Heart left ventricle (tissue), 16 donors: Measurements from ENCODE around the gene ZDHHC20. TPM values are rescaled to one million over a fixed set of nuclear protein-coding genes. Genes with fewer than 3 reads are reported as not detected.
"Not testable (repeated sequence)": the region's sequence is repeated elsewhere in the genome, so short reads cannot be mapped to it uniquely, and the experiment has no call there.

Experiments used
- ATAC-seq, 4 donors: fragments of 200-7000 bp; cut with Tn5 transposase; one replicate each; pipeline ENCODE4 v1.9.1; 2020 to 2022; ENCODE audit warnings: moderate library complexity in 4 of 4, mild to moderate bottlenecking in 3 of 4, moderate number of reproducible peaks in 1 of 4
- DNase-seq, 5 donors: peaks; one replicate each; pipeline ENCODE4 v3.0.0-alpha.2; 2020
- H3K27ac ChIP-seq, 12 donors: fragments of 200-600 bp; sonication (generic) in 4 of 12; one replicate each; pipeline versions ENCODE4 v1.5.0 to v1.8.0; 2016 to 2022; ENCODE audit warnings: mild to moderate bottlenecking in 2 of 12
- H3K27me3 ChIP-seq, 9 donors: fragments of 200-600 bp; sonication (generic) in 2 of 9; one replicate each; pipeline versions ENCODE4 v1.5.1 to v1.8.0; 2016 to 2022; ENCODE audit warnings: mild to moderate bottlenecking in 3 of 9
- H3K36me3 ChIP-seq, 9 donors: fragments of 200-600 bp; sonication (generic) in 2 of 9; one replicate each; pipeline versions ENCODE4 v1.5.0 to v1.8.0; 2018 to 2022; ENCODE audit warnings: mild to moderate bottlenecking in 2 of 9
- H3K4me1 ChIP-seq, 12 donors: fragments of 200-600 bp; sonication (generic) in 4 of 12; one replicate each; pipeline versions ENCODE4 v1.5.0 to v1.8.0; 2016 to 2022; ENCODE audit warnings: mild to moderate bottlenecking in 3 of 12
- H3K4me3 ChIP-seq, 12 donors: fragments of 200-600 bp; sonication (generic) in 4 of 12; one replicate each; pipeline versions ENCODE4 v1.5.0 to v1.8.0; 2017 to 2022; ENCODE audit warnings: mild to moderate bottlenecking in 9 of 12, moderate library complexity in 4 of 12
- H3K9me3 ChIP-seq, 12 donors: fragments of 200-600 bp; sonication (generic) in 4 of 12; one replicate each; pipeline versions ENCODE4 v1.5.0 to v1.8.0; 2016 to 2022; ENCODE audit warnings: mild to moderate bottlenecking in 1 of 12
- POLR2A ChIP-seq, 2 donors: fragments of 450-650 bp; IDR thresholded peaks; one replicate each; pipeline ENCODE4 v1.6.1; 2017; ENCODE audit warnings: antibody characterized with exemption in 2 of 2, mild to moderate bottlenecking in 2 of 2, moderate library complexity in 2 of 2
- WGBS, 4 donors: extraction: QIAGEN DNeasy Blood & Tissue Kit in 2 of 4; methylation state at CpG; one replicate each; pipeline versions ENCODE4 v1.1.5 to v1.1.7; 2013 to 2018; 5-methylcytosine and 5-hydroxymethylcytosine counted together
- intact Hi-C, 10 donors: fragments of 100-400 bp; cut with DNase I; formaldehyde crosslinking; loops; one replicate each; pipeline versions ENCODE4 v1.11.1 to v1.14.2; 2022
- polyA plus RNA-seq, 2 donors: library from polyadenylated mRNA; stranded (reverse); fragments of 200-250 nt; gene quantifications; one replicate each; pipeline ENCODE4 v1.2.3, GENCODE V29; 2013
- total RNA-seq, 9 donors: library from RNA; depleted of rRNA in 2 of 9; stranded (reverse); fragments of >200 nt in 2 of 9; fragmentation: NEBNext Ultra II Directional in 3 of 9; extraction: Animal tissue kit (Norgen Biotek cat#: 25700) in 3 of 9; gene quantifications; one replicate each; pipeline versions ENCODE4 v1.1.0 to v1.2.4, GENCODE V29; 2016 to 2023
- TF ChIP-seq, protein P1 (sequence below), 12 donors: fragments of 200-600 bp; sonication (generic) in 4 of 12; IDR thresholded peaks; one replicate each; pipeline versions ENCODE4 v1.5.0 to v1.8.0; 2018 to 2022; ENCODE audit warnings: antibody characterized with exemption in 12 of 12, mild to moderate bottlenecking in 5 of 12
- donor health status: ischemic (EF 13 %, LVEDD 7.1; RV severe dilation, severe dysfunction).
- donor health status: healthy with polysubstance abuse.
- donor health status: DM: no; HTN: yes; CAD: no.
- donor health status: DM: no; HTN: no; CAD: no.
- donor health status: ischemic (EF 25% LVEDD 6.9; RV normal size, moderate dysfunction).
- donor health status: ischemic (EF 25% LVEDD 5.7; RV mildly dilated, moderate dysfunction).
- donor health status: healthy.
- donor health status: DM: yes; HTN: yes; CAD: no.
- donor health status: ischemic (EF 35%, LVEDD 5.7; RV mildly dilated, moderate dysfunction).
- donor health status: nonischemic (EF 11% LVEDD 7.7; RV severe dilation, severe dysfunction).
- donor health status: DM: yes; HTN: yes; CAD: no.
- donor health status: PGD.
- donor health status: ischemic (EF 29% LVEDD 5.4; RV normal size, mild dysfunction).
- donor health status: nonischemic (EF 23%, LVEDD 6.1; RV moderate dilation, normal function).

ZDHHC20 gene
- total and polyA plus RNA-seq, 11 donors = 6.2 to 36.4 (median 16.8) TPM

- TF ChIP-seq, protein P1, sequence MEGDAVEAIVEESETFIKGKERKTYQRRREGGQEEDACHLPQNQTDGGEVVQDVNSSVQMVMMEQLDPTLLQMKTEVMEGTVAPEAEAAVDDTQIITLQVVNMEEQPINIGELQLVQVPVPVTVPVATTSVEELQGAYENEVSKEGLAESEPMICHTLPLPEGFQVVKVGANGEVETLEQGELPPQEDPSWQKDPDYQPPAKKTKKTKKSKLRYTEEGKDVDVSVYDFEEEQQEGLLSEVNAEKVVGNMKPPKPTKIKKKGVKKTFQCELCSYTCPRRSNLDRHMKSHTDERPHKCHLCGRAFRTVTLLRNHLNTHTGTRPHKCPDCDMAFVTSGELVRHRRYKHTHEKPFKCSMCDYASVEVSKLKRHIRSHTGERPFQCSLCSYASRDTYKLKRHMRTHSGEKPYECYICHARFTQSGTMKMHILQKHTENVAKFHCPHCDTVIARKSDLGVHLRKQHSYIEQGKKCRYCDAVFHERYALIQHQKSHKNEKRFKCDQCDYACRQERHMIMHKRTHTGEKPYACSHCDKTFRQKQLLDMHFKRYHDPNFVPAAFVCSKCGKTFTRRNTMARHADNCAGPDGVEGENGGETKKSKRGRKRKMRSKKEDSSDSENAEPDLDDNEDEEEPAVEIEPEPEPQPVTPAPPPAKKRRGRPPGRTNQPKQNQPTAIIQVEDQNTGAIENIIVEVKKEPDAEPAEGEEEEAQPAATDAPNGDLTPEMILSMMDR (IDR thresholded peaks at IDR 0.05) = no peak
- no peak for TF ChIP-seq POLR2A (IDR thresholded peaks at IDR 0.05)
Measured at GRCh38 chr13:21385710-21386109, 73.4 kb downstream of the ZDHHC20 start.

DNA sequence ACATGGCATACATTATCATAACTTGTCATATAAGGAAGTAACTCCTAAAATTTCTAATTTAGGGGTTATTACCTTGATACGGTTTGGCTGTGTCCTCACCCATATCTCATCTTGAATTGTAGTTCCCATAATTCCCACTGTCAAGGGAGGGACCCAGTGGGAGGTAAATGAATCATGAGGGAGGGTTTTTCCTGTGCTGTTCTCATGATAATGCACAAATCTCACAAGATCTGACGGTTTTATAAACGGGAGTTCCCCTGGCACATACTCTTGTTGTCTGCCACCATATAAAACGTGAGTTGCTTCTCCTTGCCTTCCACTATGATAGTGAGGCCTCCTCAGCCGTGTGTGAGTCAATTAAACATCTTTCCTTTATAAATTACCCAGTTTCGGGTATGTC, 76.0 kb downstream of the ZDHHC20 start:
- H3K36me3 ChIP-seq = peaks cover 0 to 87% (median 80%) of the 10 kb centered on the region in 9 donors
- H3K9me3 ChIP-seq = peaks cover 0 to 11% (median 0%) of the 10 kb centered on the region in 12 donors
- intact Hi-C loops = loop anchor here in 1 of 10 donors (10.0 kb wide), 1 partner anchor 92 kb away; no protein-coding TSS in a partner anchor
- no peak overlapping the region for H3K27ac ChIP-seq
- 80 to 89% (median 85%) methylated on average over 6 of the region's 6 CpGs for WGBS, 4 donors
- H3K27me3 ChIP-seq = no peaks in the 10 kb centered on the region
- H3K4me1 ChIP-seq = no peaks in the 10 kb centered on the region
- ATAC-seq (no peak), DNase-seq (no peak)
- H3K4me3 ChIP-seq = no peak overlapping the region
- no peak for TF ChIP-seq POLR2A (IDR thresholded peaks at IDR 0.05)
- TF ChIP-seq, protein P1 (IDR thresholded peaks at IDR 0.05) = no peak

More at GRCh38 chr13:21385710-21386109, 73.4 kb downstream of the ZDHHC20 start:
- Histone ChIP-seq H3K4me3 (no peak overlapping the region), H3K9me3 (peaks cover 0 to 11% (median 0%) of the 10 kb centered on the region in 12 donors), H3K27me3 (no peaks in the 10 kb centered on the region), H3K4me1 (no peaks in the 10 kb centered on the region), H3K27ac (no peak overlapping the region), H3K36me3 (peaks cover 0 to 90% (median 80%) of the 10 kb centered on the region in 9 donors)
- no peak for DNase-seq
- ATAC-seq = no peak
- 95 to 97% (median 95%) methylated on average over 2 of the region's 2 CpGs for WGBS, 4 donors
- intact Hi-C loops = loop anchor here in 1 of 10 donors (10.0 kb wide), 1 partner anchor 89 kb away; no protein-coding TSS in a partner anchor

DNA sequence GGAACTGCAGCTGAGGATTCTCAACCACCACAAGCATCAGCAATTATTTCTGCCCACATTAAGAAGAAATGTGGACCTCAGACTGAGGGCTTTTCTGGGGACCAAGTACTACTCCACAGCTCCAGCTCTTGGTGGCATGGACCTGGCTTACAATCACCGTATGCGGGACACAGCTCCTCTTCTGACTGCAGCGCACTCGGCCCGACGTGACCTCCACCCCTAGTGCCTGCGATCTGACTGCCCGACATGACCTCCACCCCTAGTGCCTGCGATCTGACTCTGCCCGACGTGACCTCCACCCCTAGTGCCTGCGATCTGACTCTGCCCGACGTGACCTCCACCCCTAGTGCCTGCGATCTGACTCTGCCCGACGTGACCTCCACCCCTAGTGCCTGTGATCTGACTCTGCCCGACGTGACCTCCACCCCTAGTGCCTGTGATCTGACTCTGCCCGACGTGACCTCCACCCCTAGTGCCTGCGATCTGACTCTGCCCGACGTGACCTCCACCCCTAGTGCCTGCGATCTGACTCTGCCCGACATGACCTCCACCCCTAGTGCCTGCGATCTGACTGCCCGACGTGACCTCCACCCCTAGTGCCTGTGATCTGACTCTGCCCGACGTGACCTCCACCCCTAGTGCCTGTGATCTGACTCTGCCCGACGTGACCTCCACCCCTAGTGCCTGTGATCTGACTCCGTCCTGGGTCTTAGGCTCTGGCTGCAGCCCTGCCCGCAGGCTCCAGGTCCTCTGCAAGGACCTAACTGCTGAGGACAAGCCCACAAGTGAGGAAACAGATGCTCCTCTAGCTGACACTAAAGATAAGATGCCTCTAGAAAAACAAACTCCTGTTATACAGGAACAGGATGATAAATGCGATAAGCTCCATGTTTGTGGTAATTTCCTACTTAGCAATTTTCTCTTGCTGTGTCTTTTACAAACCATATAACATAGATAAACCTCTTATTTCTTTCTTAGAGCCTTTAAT, 81.8 kb downstream of the ZDHHC20 start:
- DNase-seq, H3K27me3 ChIP-seq, H3K9me3 ChIP-seq, ATAC-seq, intact Hi-C loops, H3K4me3 ChIP-seq, H3K27ac ChIP-seq, H3K4me1 ChIP-seq: not testable (repeated sequence)
- H3K36me3 ChIP-seq = peaks cover 0 to 78% (median 71%) of the 10 kb centered on the region in 9 donors
- WGBS, 4 donors = 87 to 90% (median 89%) methylated on average over 36 of the region's 36 CpGs

- H3K27ac ChIP-seq = no peak overlapping the region
- TF ChIP-seq, protein P1 (IDR thresholded peaks at IDR 0.05) = no peak
- no peak for TF ChIP-seq POLR2A (IDR thresholded peaks at IDR 0.05)
- H3K27me3 ChIP-seq = no peaks in the 10 kb centered on the region
- ATAC-seq (no peak), DNase-seq (no peak)
- H3K36me3 ChIP-seq = peaks cover 0 to 33% (median 26%) of the 10 kb centered on the region in 9 donors
- H3K4me1 ChIP-seq = no peaks in the 10 kb centered on the region
- intact Hi-C loops = no loop called here
- H3K4me3 ChIP-seq = no peak overlapping the region
- no peaks in the 10 kb centered on the region for H3K9me3 ChIP-seq
- WGBS, 4 donors = 80 to 93% (median 86%) methylated on average over 1 of the region's 1 CpG
Measured at GRCh38 chr13:21372530-21372929, 86.6 kb downstream of the ZDHHC20 start.
